ENCODE data around the gene IRAK1.

GRCh38 chrX:154010330-154011087 lies 9.2 kb downstream of the IRAK1 start:
- TF ChIP-seq ZNF710 (CRISPR knock-in tag; IDR thresholded peaks at IDR 0.05; ENCODE audit: borderline replicate concordance) = no peak
- TF ChIP-seq TAF1 (CRISPR knock-in tag; IDR thresholded peaks at IDR 0.05) = no peak
- TF ChIP-seq FOXK2 (IDR thresholded peaks at IDR 0.05) = no peak
- TF ChIP-seq SOX6 (IDR thresholded peaks at IDR 0.05) = no peak
- no peak for TF ChIP-seq SOX6 (CRISPR knock-in tag; IDR thresholded peaks at IDR 0.05)

Measured in HepG2 (cell line).